HCT116 (cell line): ENCODE results near the gene FAM13A.

Experiments used
- POLR2AphosphoS5 ChIP-seq: IDR thresholded peaks from 2 replicates; pipeline ENCODE4 v1.6.1; 2011; ENCODE audit warnings: mild to moderate bottlenecking, low read depth, low read length, moderate library complexity
- TF ChIP-seq, protein P1 (sequence below), 3 experiments: fragments of 200-600 bp in 1 of 3; sonication (generic) in 1 of 3; IDR thresholded peaks in 2 of 3; conservative IDR thresholded peaks in 1 of 3; 2 replicates each; pipeline ENCODE4 v1.5.1; 2012 to 2017; ENCODE audit warnings: low read depth in 2 of 3, low read length in 2 of 3, antibody characterized with exemption in 1 of 3, borderline replicate concordance in 1 of 3, control low read depth in 1 of 3, mild to moderate bottlenecking in 1 of 3, mixed read lengths in 1 of 3, mixed run types in 1 of 3, moderate library complexity in 1 of 3; ENCODE audit not compliant: insufficient read depth in 1 of 3
- TF ChIP-seq, protein P2 (sequence below): IDR thresholded peaks from 2 replicates; pipeline ENCODE4 v1.6.1; 2012; ENCODE audit warnings: low read depth

DNA sequence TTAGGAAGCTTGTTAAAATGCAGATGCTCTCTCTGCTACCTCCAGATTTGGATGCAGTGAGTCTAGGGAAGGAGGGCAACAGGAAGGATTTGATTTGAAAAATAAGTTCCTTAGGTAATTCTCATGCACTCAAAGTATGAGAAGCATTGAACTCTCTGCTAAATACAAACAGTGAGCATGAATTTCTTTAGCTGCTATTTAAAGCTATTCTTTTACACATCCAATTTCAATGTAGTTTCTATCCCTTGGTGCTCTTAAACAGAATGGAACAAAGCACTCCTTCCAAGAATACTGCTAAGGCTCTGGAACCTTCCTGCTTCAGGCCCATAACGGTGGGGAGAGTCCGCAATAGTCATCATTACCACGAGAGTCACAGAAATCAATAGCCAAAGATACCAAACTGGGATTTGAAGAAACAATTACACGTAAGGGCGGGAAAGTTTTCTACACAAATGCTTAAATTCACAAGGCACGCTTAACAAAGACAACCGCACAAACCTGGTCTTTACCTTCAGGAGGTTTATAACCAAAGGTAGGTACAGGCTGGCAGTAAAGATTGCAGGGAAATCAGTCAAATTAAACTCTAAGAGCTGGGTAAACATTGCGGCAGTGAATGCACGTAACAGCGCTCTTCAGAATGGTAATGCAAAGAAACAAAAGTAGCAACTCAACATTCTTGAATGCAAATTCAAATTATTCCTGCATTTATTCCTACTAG lies 236.1 kb downstream of the FAM13A start:
- TF ChIP-seq, protein P1, sequence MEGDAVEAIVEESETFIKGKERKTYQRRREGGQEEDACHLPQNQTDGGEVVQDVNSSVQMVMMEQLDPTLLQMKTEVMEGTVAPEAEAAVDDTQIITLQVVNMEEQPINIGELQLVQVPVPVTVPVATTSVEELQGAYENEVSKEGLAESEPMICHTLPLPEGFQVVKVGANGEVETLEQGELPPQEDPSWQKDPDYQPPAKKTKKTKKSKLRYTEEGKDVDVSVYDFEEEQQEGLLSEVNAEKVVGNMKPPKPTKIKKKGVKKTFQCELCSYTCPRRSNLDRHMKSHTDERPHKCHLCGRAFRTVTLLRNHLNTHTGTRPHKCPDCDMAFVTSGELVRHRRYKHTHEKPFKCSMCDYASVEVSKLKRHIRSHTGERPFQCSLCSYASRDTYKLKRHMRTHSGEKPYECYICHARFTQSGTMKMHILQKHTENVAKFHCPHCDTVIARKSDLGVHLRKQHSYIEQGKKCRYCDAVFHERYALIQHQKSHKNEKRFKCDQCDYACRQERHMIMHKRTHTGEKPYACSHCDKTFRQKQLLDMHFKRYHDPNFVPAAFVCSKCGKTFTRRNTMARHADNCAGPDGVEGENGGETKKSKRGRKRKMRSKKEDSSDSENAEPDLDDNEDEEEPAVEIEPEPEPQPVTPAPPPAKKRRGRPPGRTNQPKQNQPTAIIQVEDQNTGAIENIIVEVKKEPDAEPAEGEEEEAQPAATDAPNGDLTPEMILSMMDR (IDR thresholded peaks at IDR 0.05 in 2 of 3, conservative IDR thresholded peaks at IDR 0.05 in 1 of 3; ENCODE audit: borderline replicate concordance in 1 of 3, insufficient read depth in 1 of 3, low read depth in 2 of 3, low read length in 2 of 3): no peak
- TF ChIP-seq, protein P2, sequence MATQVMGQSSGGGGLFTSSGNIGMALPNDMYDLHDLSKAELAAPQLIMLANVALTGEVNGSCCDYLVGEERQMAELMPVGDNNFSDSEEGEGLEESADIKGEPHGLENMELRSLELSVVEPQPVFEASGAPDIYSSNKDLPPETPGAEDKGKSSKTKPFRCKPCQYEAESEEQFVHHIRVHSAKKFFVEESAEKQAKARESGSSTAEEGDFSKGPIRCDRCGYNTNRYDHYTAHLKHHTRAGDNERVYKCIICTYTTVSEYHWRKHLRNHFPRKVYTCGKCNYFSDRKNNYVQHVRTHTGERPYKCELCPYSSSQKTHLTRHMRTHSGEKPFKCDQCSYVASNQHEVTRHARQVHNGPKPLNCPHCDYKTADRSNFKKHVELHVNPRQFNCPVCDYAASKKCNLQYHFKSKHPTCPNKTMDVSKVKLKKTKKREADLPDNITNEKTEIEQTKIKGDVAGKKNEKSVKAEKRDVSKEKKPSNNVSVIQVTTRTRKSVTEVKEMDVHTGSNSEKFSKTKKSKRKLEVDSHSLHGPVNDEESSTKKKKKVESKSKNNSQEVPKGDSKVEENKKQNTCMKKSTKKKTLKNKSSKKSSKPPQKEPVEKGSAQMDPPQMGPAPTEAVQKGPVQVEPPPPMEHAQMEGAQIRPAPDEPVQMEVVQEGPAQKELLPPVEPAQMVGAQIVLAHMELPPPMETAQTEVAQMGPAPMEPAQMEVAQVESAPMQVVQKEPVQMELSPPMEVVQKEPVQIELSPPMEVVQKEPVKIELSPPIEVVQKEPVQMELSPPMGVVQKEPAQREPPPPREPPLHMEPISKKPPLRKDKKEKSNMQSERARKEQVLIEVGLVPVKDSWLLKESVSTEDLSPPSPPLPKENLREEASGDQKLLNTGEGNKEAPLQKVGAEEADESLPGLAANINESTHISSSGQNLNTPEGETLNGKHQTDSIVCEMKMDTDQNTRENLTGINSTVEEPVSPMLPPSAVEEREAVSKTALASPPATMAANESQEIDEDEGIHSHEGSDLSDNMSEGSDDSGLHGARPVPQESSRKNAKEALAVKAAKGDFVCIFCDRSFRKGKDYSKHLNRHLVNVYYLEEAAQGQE: no peak
- no peak for TF ChIP-seq POLR2AphosphoS5
